Gastrocnemius medialis (tissue), 4 donors: ENCODE results near the gene CEBPB.

Experiments used
- CTCF ChIP-seq, 5 experiments: fragments of 450-650 bp in 3 of 5; fragments of 200-600 bp in 2 of 5; sonication (generic) in 2 of 5; IDR thresholded peaks in 4 of 5; conservative IDR thresholded peaks in 1 of 5; 1 replicate in 4 of 5; 2 replicates in 1 of 5; pipeline ENCODE4 v1.5.1; 2016 to 2019; ENCODE audit warnings: antibody characterized with exemption in 5 of 5, mild to moderate bottlenecking in 3 of 5, moderate library complexity in 3 of 5
- POLR2A ChIP-seq, 2 donors: fragments of 450-650 bp; IDR thresholded peaks; one replicate each; pipeline ENCODE4 v1.6.1; 2017; ENCODE audit warnings: antibody characterized with exemption in 2 of 2, mild to moderate bottlenecking in 2 of 2, moderate library complexity in 2 of 2

- TF ChIP-seq CTCF (IDR thresholded peaks at IDR 0.05 in 4 of 5, conservative IDR thresholded peaks at IDR 0.05 in 1 of 5) = no peak
- TF ChIP-seq POLR2A (IDR thresholded peaks at IDR 0.05) = no peak
These were observed 30.3 kb downstream of the CEBPB start for GRCh38 chr20:50220894-50221365.
